Caco-2 (cell line): ENCODE results near the gene TUBB3. TPM values are rescaled to one million over a fixed set of nuclear protein-coding genes. Genes with fewer than 3 reads are reported as not detected.

ENCODE experiments used
- BruUV-seq: library from RNA; stranded (reverse); fragments of 400-500 nt; replicated peaks from 2 replicates; lab custom pipeline; 2021; lab: Mats Ljungman, UMichigan
- CTCF ChIA-PET: fragments of 300-600 bp; sonication (Branson Sonifier 250); formaldehyde crosslinking; loops from one replicate; lab custom pipeline; 2022; ENCODE audit warnings: antibody characterized with exemption; lab: Charles Lee
- POLR2A ChIA-PET: fragments of 300-600 bp; sonication (Branson Sonifier 250); formaldehyde crosslinking; loops from one replicate; lab custom pipeline; 2022; ENCODE audit warnings: antibody characterized with exemption; lab: Charles Lee
- DNase-seq, 2 experiments: peaks; one replicate each; pipeline versions ENCODE4 v3.0.0 to v3.0.0-alpha.2; 2020 to 2022
- H3K27me3 ChIP-seq: replicated peaks from 2 replicates; pipeline ENCODE4 v1.6.0; 2011; ENCODE audit warnings: low read length; ENCODE audit not compliant: control insufficient read depth, insufficient read depth
- H3K36me3 ChIP-seq: 2 replicates; pipeline ENCODE4 v1.5.1; 2011; ENCODE audit warnings: low read length; ENCODE audit not compliant: control insufficient read depth, insufficient read depth
- H3K4me1 ChIP-seq: fragments of 250-450 bp; sonication (Bioruptor Pico); 2 replicates; pipeline ENCODE4 v1.5.1; 2020; ENCODE audit warnings: mild to moderate bottlenecking
- H3K4me3 ChIP-seq: 2 replicates; pipeline ENCODE4 v1.5.1; 2011; ENCODE audit warnings: low read depth, mild to moderate bottlenecking, control low read depth, low read length
- H3K9me3 ChIP-seq: fragments of 250-450 bp; sonication (Bioruptor Pico); 2 replicates; pipeline ENCODE4 v1.5.1; 2020; ENCODE audit warnings: mild to moderate bottlenecking, moderate library complexity
- H3K27ac Mint-ChIP-seq: one replicate; pipeline ENCODE4 v1.8.0; 2022; ENCODE audit warnings: mixed read lengths; ENCODE audit not compliant: unreplicated experiment
- H3K27me3 Mint-ChIP-seq: one replicate; pipeline ENCODE4 v1.8.0; 2022; ENCODE audit warnings: mixed read lengths; ENCODE audit not compliant: insufficient read depth, unreplicated experiment
- H3K36me3 Mint-ChIP-seq: one replicate; pipeline ENCODE4 v1.8.0; 2022; ENCODE audit warnings: mild to moderate bottlenecking, mixed read lengths; ENCODE audit not compliant: insufficient read depth, unreplicated experiment
- H3K4me1 Mint-ChIP-seq: one replicate; pipeline ENCODE4 v1.8.0; 2022; ENCODE audit warnings: low read depth, mixed read lengths; ENCODE audit not compliant: unreplicated experiment
- H3K4me3 Mint-ChIP-seq: one replicate; pipeline ENCODE4 v1.8.0; 2022; ENCODE audit warnings: mild to moderate bottlenecking, moderate library complexity, mixed read lengths; ENCODE audit not compliant: unreplicated experiment
- H3K9me3 Mint-ChIP-seq: one replicate; pipeline ENCODE4 v1.8.0; 2022; ENCODE audit warnings: mixed read lengths; ENCODE audit not compliant: unreplicated experiment
- CTCF ChIP-seq, 2 experiments: fragments of 200-600 bp in 1 of 2; IDR thresholded peaks; 1 replicate in 1 of 2; 2 replicates in 1 of 2; pipeline versions ENCODE4 v1.5.1 to v1.8.0; 2011 to 2022; ENCODE audit warnings: antibody characterized with exemption in 1 of 2, control low read depth in 1 of 2, inconsistent platforms in 1 of 2, low read depth in 1 of 2, low read length in 1 of 2, mild to moderate bottlenecking in 1 of 2, moderate library complexity in 1 of 2; ENCODE audit not compliant: insufficient read depth in 1 of 2, severe bottlenecking in 1 of 2, unreplicated experiment in 1 of 2
- intact Hi-C: fragments of 100-400 bp; cut with micrococcal nuclease; formaldehyde crosslinking; loops from one replicate; pipeline ENCODE4 v1.10.0; 2022; ENCODE audit not compliant: unreplicated experiment
- total RNA-seq: library from RNA; stranded (reverse); gene quantifications from 2 replicates; pipeline ENCODE4 v1.2.3, GENCODE V29; 2022

Gene TUBB3
- total RNA-seq, 1 experiment from 2014 or later: 31.3 TPM

GRCh38 chr16:89911375-89911774 lies 11.8 kb upstream of the TUBB3 start:
- no peaks in the 10 kb centered on the region for H3K27me3 Mint-ChIP-seq
- no peaks in the 10 kb centered on the region for H3K4me1 ChIP-seq
- H3K9me3 ChIP-seq: no peaks in the 10 kb centered on the region
- no peak overlapping the region for H3K4me3 Mint-ChIP-seq
- H3K27me3 ChIP-seq: no peaks in the 10 kb centered on the region
- H3K9me3 Mint-ChIP-seq: no peaks in the 10 kb centered on the region
- intact Hi-C loops: no loop called here
- no peak for DNase-seq
- no TSS peak for BruUV-seq
- ChIA-PET CTCF (no interaction called here), POLR2A (no interaction called here)
- peaks cover 87% of the 10 kb centered on the region for H3K36me3 Mint-ChIP-seq
- H3K36me3 ChIP-seq: peaks cover 9% of the 10 kb centered on the region
- no peaks in the 10 kb centered on the region for H3K4me1 Mint-ChIP-seq
- H3K4me3 ChIP-seq: no peak overlapping the region
- no peak for TF ChIP-seq CTCF (IDR thresholded peaks at IDR 0.05; ENCODE audit: insufficient read depth in 1 of 2, low read depth in 1 of 2, low read length in 1 of 2, severe bottlenecking in 1 of 2, unreplicated experiment in 1 of 2)
- no peak overlapping the region for H3K27ac Mint-ChIP-seq

GRCh38 chr16:89912143-89912542 lies 11.0 kb upstream of the TUBB3 start:
- H3K4me1 Mint-ChIP-seq: no peaks in the 10 kb centered on the region
- no peaks in the 10 kb centered on the region for H3K27me3 Mint-ChIP-seq
- H3K9me3 Mint-ChIP-seq: no peaks in the 10 kb centered on the region
- H3K4me3 ChIP-seq: no peak overlapping the region
- no peak overlapping the region for H3K4me3 Mint-ChIP-seq
- H3K36me3 ChIP-seq: peaks cover 3% of the 10 kb centered on the region
- intact Hi-C loops: no loop called here
- peak overlapping the region; percentile 61 for H3K27ac Mint-ChIP-seq
- H3K27me3 ChIP-seq: no peaks in the 10 kb centered on the region
- 0 out of 2 replicates have a peak, but pooled peaks cover under 1% of the 10 kb centered on the region for H3K4me1 ChIP-seq
- DNase-seq: no peak
- H3K36me3 Mint-ChIP-seq: peaks cover 80% of the 10 kb centered on the region
- no peaks in the 10 kb centered on the region for H3K9me3 ChIP-seq
- no TSS peak for BruUV-seq
- TF ChIP-seq CTCF (IDR thresholded peaks at IDR 0.05; ENCODE audit: insufficient read depth in 1 of 2, low read depth in 1 of 2, low read length in 1 of 2, severe bottlenecking in 1 of 2, unreplicated experiment in 1 of 2): no peak
- CTCF ChIA-PET: no interaction called here
- POLR2A ChIA-PET: no interaction called here

GRCh38 chr16:89912627-89913026 lies 10.5 kb upstream of the TUBB3 start:
- Mint-ChIP-seq H3K4me3 (no peak overlapping the region), H3K27me3 (no peaks in the 10 kb centered on the region), H3K27ac (peak overlapping the region; percentile 61), H3K4me1 (no peaks in the 10 kb centered on the region), H3K9me3 (no peaks in the 10 kb centered on the region), H3K36me3 (peaks cover 80% of the 10 kb centered on the region)
- H3K9me3 ChIP-seq: no peaks in the 10 kb centered on the region
- no peak for DNase-seq
- H3K27me3 ChIP-seq: no peaks in the 10 kb centered on the region
- no peak for TF ChIP-seq CTCF (IDR thresholded peaks at IDR 0.05; ENCODE audit: insufficient read depth in 1 of 2, low read depth in 1 of 2, low read length in 1 of 2, severe bottlenecking in 1 of 2, unreplicated experiment in 1 of 2)
- peaks cover 3% of the 10 kb centered on the region for H3K36me3 ChIP-seq
- H3K4me3 ChIP-seq: no peak overlapping the region
- intact Hi-C loops: no loop called here
- POLR2A ChIA-PET: no interaction called here
- BruUV-seq: no TSS peak
- 0 out of 2 replicates have a peak, but pooled peaks cover 5% of the 10 kb centered on the region for H3K4me1 ChIP-seq
- CTCF ChIA-PET: no interaction called here
